A549 (cell line): ENCODE measurements around the gene ESRRB. TPM values are rescaled to one million over a fixed set of nuclear protein-coding genes. Genes with fewer than 3 reads are reported as not detected.

Experiments used
- ATAC-seq, 2 experiments: fragments of 200-7000 bp in 1 of 2; fragments of >200 bp in 1 of 2; cut with Nextera tagmentation in 1 of 2; cut with Tn5 transposase in 1 of 2; 3 replicates each; pipeline versions ENCODE4 v1.8.0 to v1.9.1; 2018 to 2020; ENCODE audit warnings: mild to moderate bottlenecking in 1 of 2, moderate library complexity in 1 of 2
- CTCF ChIA-PET: fragments of 300-600 bp; sonication (Branson Sonifier 250); formaldehyde crosslinking; extraction: SDS; loops from one replicate; lab custom pipeline; 2021; ENCODE audit warnings: antibody characterized with exemption, inconsistent platforms; lab: Yijun Ruan, JAX
- POLR2A ChIA-PET: fragments of 350-600 bp; formaldehyde crosslinking; extraction: SDS; loops from one replicate; lab custom pipeline; 2021; ENCODE audit warnings: antibody characterized with exemption, inconsistent platforms; lab: Yijun Ruan, JAX
- DNase-seq, 2 experiments: peaks; one replicate each; pipeline versions ENCODE4 v3.0.0 to v3.0.0-alpha.2; 2011 to 2016; ENCODE audit warnings: low read depth in 1 of 2, low spot score in 1 of 2
- FAIRE-seq: peaks from 2 replicates; lab custom pipeline; 2011; peaks lifted over from hg19 to GRCh38; lab: Jason Lieb, UNC
- H3K27ac ChIP-seq, 2 experiments: fragments of >200 bp; sonication (Bioruptor Twin); formaldehyde crosslinking; 3 replicates each; pipeline ENCODE4 v1.5.1; 2016 to 2017
- H3K4me1 ChIP-seq: fragments of >200 bp; sonication (Bioruptor Twin); formaldehyde crosslinking; 3 replicates; pipeline ENCODE4 v1.6.1; 2016
- H3K4me2 ChIP-seq: fragments of >200 bp; sonication (Bioruptor Twin); formaldehyde crosslinking; 3 replicates; pipeline ENCODE4 v1.6.1; 2016
- H3K4me3 ChIP-seq: fragments of >200 bp; sonication (Bioruptor Twin); formaldehyde crosslinking; 3 replicates; pipeline ENCODE4 v1.5.1; 2016
- H3K9me3 ChIP-seq: fragments of >200 bp; sonication (Bioruptor Twin); formaldehyde crosslinking; 3 replicates; pipeline ENCODE4 v1.6.1; 2016
- ATOH8 ChIP-seq: fragments of 250-450 bp; sonication (Bioruptor Pico); IDR thresholded peaks from 2 replicates; pipeline ENCODE4 v1.5.0; 2020; ENCODE audit warnings: low read depth, mild to moderate bottlenecking, moderate library complexity
- CBX8 ChIP-seq: fragments of 200-600 bp; sonication (generic); IDR thresholded peaks from 2 replicates; pipeline ENCODE4 v1.6.1; 2016
- CHD2 ChIP-seq: fragments of 150-350 bp; IDR thresholded peaks from 2 replicates; pipeline ENCODE4 v1.6.1; 2014; ENCODE audit warnings: low read length; ENCODE audit not compliant: partially characterized antibody
- EHMT2 ChIP-seq: fragments of 200-600 bp; sonication (generic); IDR thresholded peaks from 2 replicates; pipeline ENCODE4 v1.6.1; 2016; ENCODE audit warnings: antibody characterized with exemption, low read depth, mild to moderate bottlenecking, moderate library complexity
- FOSB ChIP-seq: fragments of 250-450 bp; sonication (Bioruptor Pico); IDR thresholded peaks from 2 replicates; pipeline ENCODE4 v1.5.0; 2020; ENCODE audit warnings: mild to moderate bottlenecking, moderate library complexity
- FOSL2 ChIP-seq, 2 experiments: fragments of 450-650 bp in 1 of 2; fragments of >200 bp in 1 of 2; sonication (Bioruptor Twin) in 1 of 2; formaldehyde crosslinking; IDR thresholded peaks; 2 replicates each; pipeline versions ENCODE4 v1.5.0 to v1.6.1; 2016 to 2020; ENCODE audit warnings: mild to moderate bottlenecking in 1 of 2, moderate library complexity in 1 of 2
- GATA3 ChIP-seq: IDR thresholded peaks from 2 replicates; pipeline ENCODE4 v1.6.1; 2012; ENCODE audit warnings: borderline replicate concordance
- HOXB13 ChIP-seq: fragments of 250-450 bp; sonication (Bioruptor Pico); IDR thresholded peaks from 2 replicates; pipeline ENCODE4 v1.5.0; 2020; ENCODE audit warnings: low read depth, mild to moderate bottlenecking, moderate library complexity
- KDM1A ChIP-seq: fragments of 200-600 bp; sonication (generic); IDR thresholded peaks from 2 replicates; pipeline ENCODE4 v1.6.1; 2016; ENCODE audit warnings: low read depth, mild to moderate bottlenecking
- KDM5A ChIP-seq: fragments of 200-600 bp; sonication (generic); IDR thresholded peaks from 2 replicates; pipeline ENCODE4 v1.6.1; 2016; ENCODE audit warnings: antibody characterized with exemption, mild to moderate bottlenecking
- MAZ ChIP-seq: fragments of 150-350 bp; IDR thresholded peaks from 2 replicates; pipeline ENCODE4 v1.6.1; 2014; ENCODE audit warnings: antibody characterized with exemption, low read depth, low read length, borderline replicate concordance
- MYC ChIP-seq: IDR thresholded peaks from 2 replicates; pipeline ENCODE4 v1.6.1; 2012; ENCODE audit warnings: mild to moderate bottlenecking, inconsistent platforms, low read length, improper control_type of control experiment, borderline replicate concordance
- NPAS2 ChIP-seq: fragments of 250-450 bp; sonication (Bioruptor Pico); IDR thresholded peaks from 2 replicates; pipeline ENCODE4 v1.8.0; 2022; ENCODE audit warnings: mild to moderate bottlenecking, moderate library complexity, borderline replicate concordance
- NR3C1 ChIP-seq: fragments of >200 bp; sonication (Bioruptor Twin); formaldehyde crosslinking; IDR thresholded peaks from 3 replicates; pipeline ENCODE4 v1.6.1; 2017
- PBX3 ChIP-seq: IDR thresholded peaks from 2 replicates; pipeline ENCODE4 v1.6.1; 2012
- PHF8 ChIP-seq: fragments of 200-600 bp; sonication (generic); IDR thresholded peaks from 2 replicates; pipeline ENCODE4 v1.6.1; 2016; ENCODE audit warnings: low read depth, mild to moderate bottlenecking, antibody characterized with exemption, moderate library complexity, borderline replicate concordance
- POLR2A ChIP-seq: IDR thresholded peaks from 2 replicates; pipeline ENCODE4 v1.6.1; 2012; ENCODE audit warnings: mild to moderate bottlenecking, low read length
- POLR2AphosphoS2 ChIP-seq: conservative IDR thresholded peaks from 2 replicates; pipeline ENCODE4 v1.6.1; 2012; ENCODE audit warnings: low read length, improper control_type of control experiment, inconsistent platforms
- RAD21 ChIP-seq, 2 experiments: fragments of >200 bp in 1 of 2; sonication (Bioruptor Twin) in 1 of 2; formaldehyde crosslinking in 1 of 2; IDR thresholded peaks in 1 of 2; conservative IDR thresholded peaks in 1 of 2; 2 replicates in 1 of 2; 3 replicates in 1 of 2; pipeline ENCODE4 v1.6.1; 2012 to 2018; ENCODE audit warnings: inconsistent platforms in 1 of 2
- REST ChIP-seq: fragments of 200-600 bp; sonication (generic); IDR thresholded peaks from 2 replicates; pipeline ENCODE4 v1.6.1; 2016; ENCODE audit warnings: antibody characterized with exemption, mild to moderate bottlenecking, moderate library complexity
- SMC3 ChIP-seq: fragments of >200 bp; sonication (Bioruptor Twin); formaldehyde crosslinking; IDR thresholded peaks from 3 replicates; pipeline ENCODE4 v1.6.1; 2018; ENCODE audit warnings: inconsistent platforms
- SREBF2 ChIP-seq: fragments of 450-650 bp; IDR thresholded peaks from 2 replicates; pipeline ENCODE4 v1.6.1; 2014; ENCODE audit warnings: mild to moderate bottlenecking, moderate library complexity
- TFCP2L1 ChIP-seq: fragments of 250-450 bp; sonication (Bioruptor Pico); IDR thresholded peaks from 2 replicates; pipeline ENCODE4 v1.5.0; 2021; ENCODE audit warnings: mild to moderate bottlenecking
- TP53 ChIP-seq: fragments of 250-450 bp; sonication (Bioruptor Pico); IDR thresholded peaks from 2 replicates; pipeline ENCODE4 v1.5.0; 2021; ENCODE audit warnings: mild to moderate bottlenecking, moderate library complexity
- ZC3H11A ChIP-seq: fragments of 450-650 bp; IDR thresholded peaks from 2 replicates; pipeline ENCODE4 v1.6.1; 2014; ENCODE audit warnings: antibody characterized with exemption, mild to moderate bottlenecking
- whole genome bisulfite sequencing: methylation state at CpG from one replicate; pipeline ENCODE4 v1.1.6; 2017; ENCODE audit errors: missing lambda C conversion rate; 5-methylcytosine and 5-hydroxymethylcytosine counted together
- polyA plus RNA-seq, 4 experiments: library from polyadenylated mRNA; depleted of rRNA in 3 of 4; stranded (reverse); fragments of >200 nt; fragmentation: RNase III in 1 of 4; extraction: RNeasy Plus Mini Kit Qiagen cat#74134 plus additional on column Dnase treatment in 1 of 4; gene quantifications; 2 replicates in 3 of 4; 3 replicates in 1 of 4; pipeline ENCODE4 v1.2.3, GENCODE V29; 2011 to 2017
- TF ChIP-seq, protein P1 (sequence below): fragments of 450-650 bp; IDR thresholded peaks from 2 replicates; pipeline ENCODE4 v1.6.1; 2014; ENCODE audit warnings: antibody characterized with exemption
- TF ChIP-seq, protein P2 (sequence below): fragments of >200 bp; sonication (Bioruptor Twin); formaldehyde crosslinking; IDR thresholded peaks from 2 replicates; pipeline ENCODE4 v1.6.1; 2016

Gene ESRRB
- polyA plus RNA-seq, 2 of the 4 experiments (the other 2 are of a cell fraction), result 0.15 to 0.19 TPM

DNA sequence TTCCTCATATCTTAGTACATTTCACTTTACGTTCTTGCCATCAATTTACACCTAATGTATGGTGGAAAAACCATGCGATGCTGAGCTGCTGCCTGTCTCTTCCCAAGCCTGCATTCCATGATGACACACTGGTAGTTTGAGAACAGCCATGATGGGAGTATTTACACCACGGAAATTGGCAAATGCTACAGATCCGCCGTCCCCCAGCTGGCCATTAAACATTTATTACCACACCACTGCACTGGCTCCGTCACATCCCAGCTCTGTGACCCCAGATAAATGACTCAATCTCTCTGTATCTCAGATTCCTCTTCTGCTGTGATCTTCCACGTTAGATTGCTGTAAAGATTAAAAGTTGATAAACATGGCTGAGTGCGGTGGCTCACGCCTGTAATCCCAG, 13.9 kb downstream of the ESRRB start:
- no peak overlapping the region for H3K4me2 ChIP-seq
- DNase-seq (no peak), FAIRE-seq (no peak), ATAC-seq (no peak)
- no peak overlapping the region for H3K27ac ChIP-seq
- no peak for TF ChIP-seq TP53 (CRISPR knock-in tag)
- TF ChIP-seq NR3C1, result no peak
- TF ChIP-seq HOXB13, result no peak
- TF ChIP-seq, protein P1, sequence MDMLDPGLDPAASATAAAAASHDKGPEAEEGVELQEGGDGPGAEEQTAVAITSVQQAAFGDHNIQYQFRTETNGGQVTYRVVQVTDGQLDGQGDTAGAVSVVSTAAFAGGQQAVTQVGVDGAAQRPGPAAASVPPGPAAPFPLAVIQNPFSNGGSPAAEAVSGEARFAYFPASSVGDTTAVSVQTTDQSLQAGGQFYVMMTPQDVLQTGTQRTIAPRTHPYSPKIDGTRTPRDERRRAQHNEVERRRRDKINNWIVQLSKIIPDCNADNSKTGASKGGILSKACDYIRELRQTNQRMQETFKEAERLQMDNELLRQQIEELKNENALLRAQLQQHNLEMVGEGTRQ, result no peak
- TF ChIP-seq RAD21 (conservative IDR thresholded peaks at IDR 0.05 in 1 of 2, IDR thresholded peaks at IDR 0.05 in 1 of 2), result no peak
- TF ChIP-seq SREBF2, result no peak
- TF ChIP-seq KDM1A, result no peak
- TF ChIP-seq PHF8, result no peak
- TF ChIP-seq POLR2AphosphoS2, result no peak
- TF ChIP-seq CHD2, result no peak
- TF ChIP-seq EHMT2, result no peak
- TF ChIP-seq REST, result no peak
- no peak for TF ChIP-seq POLR2A
- no peak for TF ChIP-seq FOSB (CRISPR knock-in tag)
- TF ChIP-seq SMC3, result no peak
- TF ChIP-seq PBX3, result no peak
- 43% methylated on average over 9 of the region's 9 CpGs for WGBS
- POLR2A ChIA-PET, result no interaction called here
- no peaks in the 10 kb centered on the region for H3K4me1 ChIP-seq
- no peaks in the 10 kb centered on the region for H3K9me3 ChIP-seq
- H3K4me3 ChIP-seq, result no peak overlapping the region
- CTCF ChIA-PET, result interaction anchor here (1.0 to 7.1 kb wide), 5 partner anchors 38 to 681 kb away, joined by 3 to 145 read pairs (median 10); no protein-coding TSS in a partner anchor

GRCh38 chr14:76390621-76391020, 14.7 kb downstream of the ESRRB start:
- DNase-seq (no peak), ATAC-seq (no peak), FAIRE-seq (no peak)
- Histone ChIP-seq H3K4me2 (no peak overlapping the region), H3K27ac (no peak overlapping the region), H3K9me3 (no peaks in the 10 kb centered on the region), H3K4me3 (no peak overlapping the region), H3K4me1 (no peaks in the 10 kb centered on the region)
- ChIA-PET POLR2A (no interaction called here), CTCF (interaction anchor here (1.7 to 7.1 kb wide), 2 partner anchors 12 to 339 kb away, joined by 6 to 145 read pairs; no protein-coding TSS in a partner anchor)
- 77% methylated on average over 7 of the region's 7 CpGs for WGBS
- no peak for TF ChIP-seq POLR2AphosphoS2
- TF ChIP-seq, protein P2, sequence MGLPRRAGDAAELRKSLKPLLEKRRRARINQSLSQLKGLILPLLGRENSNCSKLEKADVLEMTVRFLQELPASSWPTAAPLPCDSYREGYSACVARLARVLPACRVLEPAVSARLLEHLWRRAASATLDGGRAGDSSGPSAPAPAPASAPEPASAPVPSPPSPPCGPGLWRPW, result no peak
- TF ChIP-seq HOXB13, result no peak

DNA sequence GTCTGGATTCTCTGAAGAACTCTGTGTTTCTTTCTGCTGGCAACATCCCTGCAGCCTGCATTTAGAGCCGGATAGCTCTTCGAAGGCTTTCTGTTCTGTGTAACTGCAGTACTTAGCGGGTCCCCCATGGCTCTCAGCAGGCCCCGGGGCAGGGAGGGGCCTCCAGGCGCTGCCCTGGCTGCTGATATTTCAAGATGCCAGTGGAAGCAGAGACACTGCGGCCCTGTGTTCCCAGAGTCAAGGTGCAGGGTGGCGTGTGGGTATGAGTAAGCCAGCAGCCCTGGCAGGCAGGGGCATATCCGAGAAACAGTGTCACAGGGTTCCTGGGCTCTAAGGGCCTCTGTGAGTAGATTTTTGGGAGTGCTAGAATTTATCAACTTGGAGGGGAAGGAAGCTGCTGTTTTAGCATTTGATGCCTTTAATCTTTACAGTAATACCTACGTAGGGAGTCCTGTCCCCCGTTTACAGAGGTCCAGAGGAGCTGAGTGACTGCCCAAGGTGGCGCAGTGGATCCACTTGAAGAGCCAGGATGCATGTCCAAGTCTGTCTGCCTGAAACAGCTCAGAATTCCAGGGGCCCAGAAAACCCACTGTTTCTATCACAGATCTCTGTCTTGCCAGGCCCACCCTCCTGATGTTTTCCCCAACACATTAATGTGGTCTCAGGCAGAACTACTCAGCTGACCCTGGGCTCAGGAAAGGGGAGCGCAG, 16.2 kb downstream of the ESRRB start:
- ChIA-PET POLR2A (no interaction called here), CTCF (interaction anchor here (0.8 to 7.1 kb wide), 6 partner anchors 14 to 340 kb away, joined by 3 to 145 read pairs (median 4); no protein-coding TSS in a partner anchor)
- Histone ChIP-seq H3K4me1 (no peaks in the 10 kb centered on the region), H3K4me3 (no peak overlapping the region), H3K27ac (no peak overlapping the region), H3K4me2 (no peak overlapping the region), H3K9me3 (no peaks in the 10 kb centered on the region)
- no peak for DNase-seq
- FAIRE-seq, result no peak
- ATAC-seq, result no peak
- WGBS, result 65% methylated on average over 10 of the region's 12 CpGs
- TF ChIP-seq GATA3 (no peak), KDM5A (no peak), MYC (no peak), CBX8 (no peak), KDM1A (no peak), HOXB13 (no peak), MAZ (no peak), NPAS2 (CRISPR knock-in tag) (no peak), ATOH8 (no peak), SREBF2 (no peak), ZC3H11A (no peak), FOSL2 (IDR thresholded peaks at IDR 0.05) (no peak), FOSL2 (CRISPR knock-in tag; IDR thresholded peaks at IDR 0.05) (no peak), POLR2A (no peak), TFCP2L1 (CRISPR knock-in tag) (no peak)
